Retina (tissue), 1 donor: ENCODE data around the gene TSEN34.
A peak's percentile ranks its signal among the peaks of the same experiment; 100 is the strongest.

Experiments used
- DNase-seq: peaks from one replicate; pipeline ENCODE4 v3.0.0-alpha.2; 2016

The TSEN34 gene

DNA sequence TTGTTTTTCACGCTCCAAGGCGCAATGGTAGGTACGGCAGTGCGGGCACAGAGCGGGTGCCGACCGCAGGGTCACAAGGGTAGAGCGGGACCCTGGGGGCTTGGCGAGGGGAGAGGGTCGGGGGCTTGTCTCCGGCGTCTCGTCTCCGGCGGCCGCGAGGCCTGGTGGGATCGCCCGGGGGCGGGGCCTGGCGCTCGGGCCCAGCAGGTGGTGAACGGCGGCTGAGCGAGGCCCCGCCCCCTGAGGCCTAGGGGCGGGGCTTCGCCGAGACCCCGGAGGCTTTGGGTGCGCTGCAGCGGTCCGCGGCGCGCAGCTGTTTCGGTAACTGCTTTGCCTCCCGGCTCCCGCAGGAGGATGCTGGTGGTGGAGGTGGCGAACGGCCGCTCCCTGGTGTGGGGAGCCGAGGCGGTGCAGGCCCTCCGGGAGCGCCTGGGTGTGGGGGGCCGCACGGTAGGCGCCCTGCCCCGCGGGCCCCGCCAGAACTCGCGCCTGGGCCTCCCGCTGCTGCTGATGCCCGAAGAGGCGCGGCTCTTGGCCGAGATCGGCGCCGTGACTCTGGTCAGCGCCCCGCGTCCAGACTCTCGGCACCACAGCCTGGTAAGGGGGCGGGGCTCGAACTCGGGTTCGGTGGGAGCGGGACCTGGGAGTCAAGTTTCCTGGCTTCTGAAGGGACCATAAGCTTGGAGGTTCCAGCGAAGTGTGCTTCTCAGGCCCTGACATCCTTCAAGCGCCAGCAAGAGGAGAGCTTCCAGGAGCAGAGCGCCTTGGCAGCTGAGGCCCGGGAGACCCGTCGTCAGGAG lies at the start of gene TSEN34:
TSEN34 (plus strand) TSS at position 298 of the 800 bp plus-strand sequence; CDS start at position 355, 57 bp downstream.
- DNase-seq = peak; percentile 98

DNA sequence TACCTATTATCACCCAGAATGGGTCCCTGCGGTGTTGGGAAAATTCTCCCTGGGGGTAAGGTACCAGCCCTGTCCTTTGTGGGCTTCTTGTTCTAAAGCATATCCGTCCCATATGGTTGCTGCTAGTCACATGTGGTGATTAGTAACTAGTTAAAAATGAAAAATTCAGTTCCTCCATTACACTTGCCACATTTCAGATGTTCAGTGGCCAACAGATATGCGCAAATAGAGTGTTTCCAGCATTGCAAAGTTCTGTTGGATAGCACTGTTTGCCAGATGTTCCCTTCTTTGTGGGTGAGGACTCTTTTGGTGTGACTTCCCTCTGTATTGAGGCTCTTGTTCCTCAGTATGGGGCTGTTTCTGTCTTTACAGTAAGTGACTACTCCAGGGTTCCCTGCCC lies 49.8 kb upstream of the TSEN34 start:
- DNase-seq = no peak

DNA sequence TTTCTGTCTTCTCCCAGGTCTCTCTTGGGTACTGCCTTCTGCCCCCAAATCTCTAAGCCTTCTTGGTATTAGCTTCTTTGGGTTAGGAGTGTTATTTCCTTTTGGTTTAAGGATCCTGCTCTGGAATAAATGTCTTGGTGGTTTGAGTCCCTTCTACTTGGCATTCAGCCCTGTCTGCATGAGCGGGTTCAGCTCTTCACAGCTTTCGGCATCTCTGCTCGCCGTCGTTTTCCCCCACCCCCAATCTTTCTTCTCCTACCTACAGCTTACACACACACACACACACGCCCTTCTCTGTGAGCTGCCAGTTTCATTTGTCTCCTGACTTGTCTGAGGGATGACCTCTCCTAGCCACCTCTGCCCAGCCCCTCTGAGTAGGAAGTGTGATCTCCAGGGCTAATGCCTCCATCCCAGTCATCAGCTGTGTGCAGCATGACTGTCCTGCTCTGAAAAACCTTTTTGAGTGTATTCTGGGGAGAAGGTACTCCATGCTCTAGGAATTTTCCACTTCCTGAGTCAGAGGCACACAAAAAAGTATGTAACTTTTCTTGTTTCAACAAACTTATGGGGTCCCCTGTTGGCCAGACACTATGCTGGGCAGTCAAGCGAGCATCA lies 48.8 kb upstream of the TSEN34 start:
- DNase-seq = no peak

DNA sequence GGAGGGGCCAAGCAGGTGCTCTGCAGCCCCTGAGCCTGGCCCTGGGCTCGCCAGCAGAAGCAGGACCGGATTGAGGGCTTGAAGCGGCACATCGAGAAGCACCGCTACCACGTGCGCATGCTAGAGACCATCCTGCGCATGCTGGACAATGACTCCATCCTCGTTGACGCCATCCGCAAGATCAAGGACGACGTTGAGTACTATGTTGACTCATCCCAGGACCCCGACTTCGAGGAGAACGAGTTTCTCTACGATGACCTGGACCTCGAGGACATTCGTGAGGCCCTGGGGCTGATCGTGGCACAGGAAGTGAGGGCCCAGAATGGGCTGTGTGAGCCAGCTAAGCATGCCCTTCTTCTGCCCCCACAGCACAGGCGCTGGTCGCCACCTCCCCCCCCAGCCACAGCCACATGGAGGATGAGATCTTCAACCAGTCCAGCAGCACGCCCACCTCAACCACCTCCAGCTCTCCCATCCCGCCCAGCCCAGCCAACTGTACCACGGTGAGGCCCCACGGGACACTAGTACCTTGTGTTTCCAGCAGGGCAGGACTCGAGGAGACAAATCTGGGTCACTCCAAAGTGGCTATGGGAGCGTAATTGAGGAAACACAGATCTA lies 45.5 kb upstream of the TSEN34 start:
- DNase-seq = no peak

DNA sequence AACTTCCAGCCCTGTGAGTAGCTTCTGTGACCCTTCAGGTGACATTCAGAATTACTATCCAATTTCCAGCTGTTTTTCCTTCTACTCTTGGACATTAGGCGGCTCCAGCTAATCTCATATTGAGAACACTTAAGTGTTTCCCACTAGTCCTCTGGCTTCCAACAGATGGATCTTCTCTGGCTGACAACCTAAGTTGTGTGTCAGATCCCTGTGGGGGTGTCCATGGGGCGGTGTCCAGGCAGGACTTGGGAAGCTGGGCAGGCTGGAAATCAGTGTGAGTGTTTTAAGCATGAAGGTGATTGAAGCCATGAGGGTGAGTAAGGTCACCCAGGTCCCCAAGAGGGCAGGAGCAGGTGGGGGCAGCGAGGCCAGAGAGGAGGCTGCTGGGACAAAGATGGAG lies 43.4 kb upstream of the TSEN34 start:
- no peak for DNase-seq

DNA sequence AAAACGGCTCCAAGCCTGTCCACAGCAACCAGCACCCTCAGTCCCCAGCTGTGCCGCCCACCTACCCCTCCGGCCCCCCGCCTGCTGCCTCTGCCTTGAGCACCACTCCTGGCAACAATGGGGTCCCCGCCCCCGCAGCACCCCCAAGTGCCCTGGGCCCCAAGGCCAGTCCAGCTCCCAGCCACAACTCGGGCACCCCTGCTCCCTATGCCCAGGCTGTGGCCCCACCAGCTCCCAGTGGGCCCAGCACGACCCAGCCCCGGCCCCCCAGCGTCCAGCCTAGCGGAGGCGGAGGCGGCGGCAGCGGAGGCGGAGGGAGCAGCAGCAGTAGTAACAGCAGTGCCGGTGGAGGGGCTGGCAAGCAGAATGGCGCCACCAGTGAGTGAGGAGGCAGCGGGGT lies 43.0 kb upstream of the TSEN34 start:
- DNase-seq = no peak

DNA sequence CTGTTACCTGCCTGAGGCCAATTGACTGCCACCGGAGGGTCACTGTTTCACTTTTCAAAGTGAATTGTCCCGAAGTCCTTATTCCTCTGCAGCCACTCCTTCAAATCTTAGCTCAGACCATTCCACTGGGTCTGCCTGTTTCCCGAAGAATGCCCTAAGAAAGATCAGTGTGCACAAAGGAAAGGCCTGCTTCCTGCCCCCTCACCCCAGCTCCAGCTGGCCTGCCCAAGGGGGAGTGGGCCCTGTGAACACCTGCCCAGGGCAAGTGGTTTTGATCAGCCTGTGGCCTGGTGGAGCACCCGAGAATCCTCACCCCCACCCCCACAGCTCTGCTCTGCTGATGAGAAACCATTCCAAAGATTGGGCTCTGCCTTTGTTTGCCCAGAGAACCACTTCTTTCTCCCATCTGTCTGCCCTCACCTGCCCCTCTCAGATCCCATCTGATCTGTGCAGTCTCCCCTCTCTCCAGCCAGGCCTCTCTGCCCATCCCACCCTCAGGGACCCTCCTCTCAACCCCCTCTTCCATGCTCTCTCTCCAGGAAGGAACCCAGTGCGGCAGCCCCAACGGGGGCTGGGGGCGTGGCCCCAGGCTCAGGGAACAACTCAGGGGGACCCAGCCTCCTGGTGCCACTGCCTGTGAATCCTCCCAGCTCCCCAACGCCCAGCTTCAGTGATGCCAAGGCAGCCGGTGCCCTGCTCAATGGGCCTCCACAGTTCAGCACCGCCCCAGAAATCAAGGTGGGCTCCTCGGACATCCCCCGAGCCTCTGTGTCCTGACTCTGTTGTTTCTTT lies 41.9 kb upstream of the TSEN34 start:
- DNase-seq = no peak

DNA sequence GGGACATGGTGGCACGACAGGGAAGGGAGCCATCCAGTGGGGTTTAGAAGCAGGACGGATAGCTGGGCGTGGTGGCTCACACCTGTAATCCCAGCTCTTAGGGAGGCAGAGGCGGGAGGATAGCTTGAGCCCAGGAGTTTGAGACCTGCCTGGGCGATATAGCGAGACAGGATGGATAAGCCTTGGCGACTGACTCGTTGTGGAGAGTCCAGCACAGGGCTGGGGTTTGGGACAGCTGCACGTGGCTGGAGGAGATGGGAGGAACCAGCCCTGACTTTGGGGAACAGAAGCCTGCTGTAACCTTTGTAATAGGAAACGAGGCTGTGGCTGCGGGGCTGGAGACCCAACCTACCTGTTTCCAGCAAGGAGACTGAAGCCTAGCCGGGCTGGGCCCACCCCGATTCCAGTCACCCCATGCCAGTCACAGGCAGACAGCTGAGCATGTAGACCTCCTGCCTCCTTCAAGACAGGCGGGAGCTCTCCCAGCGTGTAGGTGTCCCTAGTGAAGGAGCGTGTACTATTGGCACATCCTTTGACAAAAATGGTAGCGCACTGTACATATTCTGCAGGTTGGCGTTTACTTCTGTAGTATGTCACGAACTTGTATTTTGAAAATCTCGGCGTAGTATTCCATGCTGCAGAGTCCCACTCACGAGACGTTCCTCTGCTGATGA lies 39.6 kb upstream of the TSEN34 start:
- DNase-seq = no peak

DNA sequence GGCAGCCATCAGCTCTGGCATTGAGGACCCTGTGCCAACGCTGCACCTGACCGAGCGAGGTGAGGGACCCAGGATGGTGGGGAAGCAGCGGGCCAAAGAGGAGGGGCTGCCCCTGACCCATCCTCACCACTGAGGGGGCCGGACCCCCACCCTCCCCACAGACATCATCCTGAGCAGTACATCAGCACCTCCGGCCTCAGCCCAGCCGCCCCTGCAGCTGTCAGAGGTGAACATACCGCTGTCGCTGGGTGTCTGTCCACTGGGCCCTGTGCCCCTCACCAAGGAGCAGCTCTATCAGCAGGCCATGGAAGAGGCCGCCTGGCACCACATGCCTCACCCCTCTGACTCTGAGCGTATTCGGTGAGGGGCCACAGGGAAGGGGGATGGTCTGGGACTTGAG lies 38.8 kb upstream of the TSEN34 start:
- DNase-seq = no peak

DNA sequence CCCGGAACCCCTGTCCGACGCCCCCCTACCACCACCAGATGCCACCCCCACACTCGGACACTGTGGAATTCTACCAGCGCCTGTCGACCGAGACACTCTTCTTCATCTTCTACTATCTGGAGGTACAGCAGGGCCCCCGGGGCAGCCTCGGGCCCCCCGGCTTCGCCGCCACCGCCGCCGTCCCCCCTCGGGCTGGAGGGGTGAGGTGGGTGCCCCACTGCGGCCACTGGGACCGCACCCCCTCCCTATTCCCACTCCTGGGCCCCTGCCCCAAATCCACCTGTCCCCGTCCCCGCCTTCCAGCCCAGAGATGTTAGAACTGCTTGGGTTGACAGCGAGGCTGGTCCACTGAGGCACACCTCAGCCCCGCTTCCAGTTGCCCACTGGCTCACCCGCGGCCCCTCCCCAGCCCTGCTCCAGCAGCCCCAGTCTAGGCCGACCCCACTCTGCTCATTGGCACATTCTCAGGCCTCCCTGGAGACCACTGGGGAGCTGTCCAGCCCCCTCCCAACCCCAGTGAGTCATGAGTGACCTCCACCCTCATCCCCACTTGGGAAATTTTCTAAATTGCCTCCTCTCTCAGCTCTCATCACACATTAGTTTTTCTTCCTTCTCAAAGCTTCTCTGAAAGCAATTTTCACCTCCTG lies 38.1 kb upstream of the TSEN34 start:
- no peak for DNase-seq

DNA sequence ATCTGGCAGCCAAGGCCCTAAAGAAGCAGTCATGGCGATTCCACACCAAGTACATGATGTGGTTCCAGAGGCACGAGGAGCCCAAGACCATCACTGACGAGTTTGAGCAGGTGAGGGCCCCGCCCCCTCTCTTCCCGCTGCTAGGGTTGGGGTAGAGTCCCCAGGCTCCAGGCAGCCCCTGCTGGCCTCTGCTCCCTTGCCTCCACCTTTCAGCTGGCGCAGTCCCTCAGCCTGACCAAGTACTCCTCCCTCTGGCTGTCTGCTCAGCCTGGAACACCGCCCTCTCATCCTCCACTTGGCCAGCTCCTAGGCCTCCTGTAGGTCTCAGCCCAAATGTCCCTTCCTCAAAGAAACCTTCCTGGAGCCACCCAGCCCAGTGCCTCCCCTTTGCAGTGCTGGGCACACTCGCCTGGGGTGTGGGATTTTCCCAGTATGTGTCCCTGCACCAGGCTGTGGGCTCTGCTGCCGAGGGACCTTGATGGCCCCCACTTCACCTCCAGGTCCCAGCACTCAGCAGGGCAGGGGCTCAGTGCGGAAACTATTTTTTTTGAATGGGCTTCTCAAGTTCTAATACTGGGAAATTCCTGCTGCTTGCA lies 37.3 kb upstream of the TSEN34 start:
- no peak for DNase-seq

DNA sequence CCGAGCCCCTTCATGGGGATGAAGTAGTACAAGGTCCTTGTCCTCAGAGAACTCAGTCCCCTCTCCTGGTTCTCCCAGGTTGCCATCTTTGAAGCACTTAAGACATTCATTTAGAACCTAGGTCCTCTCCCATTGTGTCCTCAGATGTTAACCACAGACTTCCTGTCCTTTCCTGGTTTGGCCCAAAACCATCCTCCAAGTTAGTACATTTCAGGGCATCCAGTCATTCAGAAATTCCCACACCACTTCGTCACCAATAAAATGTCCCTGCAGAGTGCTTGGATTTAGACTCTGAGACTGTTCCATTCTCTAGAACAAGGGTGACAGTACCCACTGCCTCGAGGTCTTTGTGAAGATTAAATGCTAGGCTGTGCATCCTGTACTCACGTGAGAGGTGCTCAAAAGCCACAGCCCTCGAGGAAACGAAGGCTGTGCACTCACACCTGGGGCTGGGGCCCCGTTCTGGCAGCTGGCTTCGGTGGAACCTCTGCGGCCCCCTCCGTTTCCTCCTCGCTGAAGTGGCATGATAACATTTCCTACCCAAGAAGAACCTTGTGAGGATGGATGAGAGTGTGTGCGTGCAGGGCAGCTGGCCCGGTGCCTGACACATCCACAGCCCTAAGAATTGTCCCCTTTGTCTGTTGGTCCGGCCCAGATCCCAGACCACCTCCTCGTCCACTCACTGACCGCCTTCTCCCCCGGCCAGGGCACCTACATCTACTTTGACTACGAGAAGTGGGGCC lies 36.3 kb upstream of the TSEN34 start:
- DNase-seq = no peak

DNA sequence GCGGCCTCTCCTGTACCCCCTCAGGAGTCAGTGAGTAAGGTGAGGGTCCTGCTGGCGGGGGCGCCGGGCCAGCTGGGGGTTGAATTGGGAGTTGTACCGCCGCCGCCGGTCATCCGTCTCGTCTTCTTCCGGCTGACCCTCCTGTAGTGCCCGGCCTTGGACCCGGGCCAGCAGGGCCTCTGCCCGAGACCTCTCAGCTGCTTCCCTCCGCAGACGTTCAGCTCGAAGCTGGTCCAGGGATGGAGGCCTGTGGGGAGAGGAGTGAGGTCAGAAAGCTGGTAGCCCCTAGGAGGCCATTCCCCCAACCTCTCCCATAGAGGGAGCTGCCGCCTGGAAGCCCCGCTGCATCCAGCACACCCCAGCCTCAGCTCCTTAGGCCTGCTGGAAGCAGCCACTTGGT lies 35.4 kb upstream of the TSEN34 start:
- DNase-seq = no peak

DNA sequence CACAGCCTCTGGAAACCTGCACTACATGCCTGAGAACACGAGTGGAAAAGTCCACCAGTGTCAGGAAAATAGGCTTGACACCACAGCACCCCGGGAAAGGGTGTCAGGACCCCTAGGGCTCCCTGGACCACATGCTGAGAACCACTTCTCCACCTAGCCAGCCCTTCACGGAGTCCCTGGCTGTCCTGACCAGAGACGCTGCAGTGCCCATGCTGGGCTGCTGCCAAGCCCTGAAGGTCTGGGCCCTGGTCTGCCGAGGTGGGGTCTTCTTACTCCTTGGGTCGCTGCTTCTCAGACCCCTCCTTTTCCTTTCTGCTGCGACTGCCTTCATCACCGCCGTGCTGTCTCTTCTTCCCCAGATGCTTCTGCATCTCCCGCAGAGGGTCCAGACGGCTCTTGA lies 34.6 kb upstream of the TSEN34 start:
- DNase-seq = no peak

DNA sequence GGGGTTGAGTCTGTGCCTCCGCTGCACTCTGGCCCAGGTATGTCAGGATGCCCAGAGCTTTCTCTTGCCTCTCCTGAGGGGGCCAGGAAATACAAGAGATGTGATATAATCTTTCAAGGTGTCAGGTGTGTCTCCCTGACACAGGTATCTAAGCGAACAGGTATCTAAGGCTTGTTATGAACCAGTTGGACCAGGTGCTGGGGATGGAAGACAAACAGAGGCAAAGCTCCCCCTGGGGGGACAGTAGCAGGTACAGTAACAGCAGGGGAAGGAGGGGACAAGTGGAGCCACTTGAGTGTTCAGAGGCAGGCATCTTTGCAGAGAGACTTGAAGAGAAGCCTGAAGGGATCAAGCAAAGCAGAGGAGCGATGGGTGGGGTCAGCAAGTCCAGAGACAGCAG lies 34.2 kb upstream of the TSEN34 start:
- no peak for DNase-seq

DNA sequence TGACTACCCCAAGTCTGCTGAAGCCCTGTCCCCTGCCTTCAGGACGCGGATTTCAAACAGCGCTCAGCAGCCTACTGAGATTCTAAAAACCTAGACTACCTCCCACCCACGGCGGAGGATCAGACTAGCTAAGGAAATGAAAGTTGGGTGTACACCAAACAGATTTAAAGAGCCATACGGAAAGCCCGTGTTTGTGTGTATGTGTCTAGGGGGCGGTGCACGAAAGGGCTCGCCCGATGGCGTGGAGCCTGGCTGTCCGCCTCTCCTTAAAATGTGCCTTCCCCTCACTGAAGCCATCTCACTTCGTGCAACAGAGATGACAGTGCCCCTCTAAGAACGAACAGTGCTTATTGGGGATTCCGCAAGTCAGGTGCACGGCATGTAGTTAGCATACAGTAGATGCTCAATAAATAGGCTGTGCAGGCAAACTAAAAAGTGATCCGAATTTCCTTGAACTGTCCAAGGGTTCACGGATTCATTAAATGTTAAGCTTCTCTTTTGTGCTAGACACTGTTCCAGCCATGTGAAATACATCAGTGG lies 32.2 kb upstream of the TSEN34 start:
- DNase-seq = no peak

DNA sequence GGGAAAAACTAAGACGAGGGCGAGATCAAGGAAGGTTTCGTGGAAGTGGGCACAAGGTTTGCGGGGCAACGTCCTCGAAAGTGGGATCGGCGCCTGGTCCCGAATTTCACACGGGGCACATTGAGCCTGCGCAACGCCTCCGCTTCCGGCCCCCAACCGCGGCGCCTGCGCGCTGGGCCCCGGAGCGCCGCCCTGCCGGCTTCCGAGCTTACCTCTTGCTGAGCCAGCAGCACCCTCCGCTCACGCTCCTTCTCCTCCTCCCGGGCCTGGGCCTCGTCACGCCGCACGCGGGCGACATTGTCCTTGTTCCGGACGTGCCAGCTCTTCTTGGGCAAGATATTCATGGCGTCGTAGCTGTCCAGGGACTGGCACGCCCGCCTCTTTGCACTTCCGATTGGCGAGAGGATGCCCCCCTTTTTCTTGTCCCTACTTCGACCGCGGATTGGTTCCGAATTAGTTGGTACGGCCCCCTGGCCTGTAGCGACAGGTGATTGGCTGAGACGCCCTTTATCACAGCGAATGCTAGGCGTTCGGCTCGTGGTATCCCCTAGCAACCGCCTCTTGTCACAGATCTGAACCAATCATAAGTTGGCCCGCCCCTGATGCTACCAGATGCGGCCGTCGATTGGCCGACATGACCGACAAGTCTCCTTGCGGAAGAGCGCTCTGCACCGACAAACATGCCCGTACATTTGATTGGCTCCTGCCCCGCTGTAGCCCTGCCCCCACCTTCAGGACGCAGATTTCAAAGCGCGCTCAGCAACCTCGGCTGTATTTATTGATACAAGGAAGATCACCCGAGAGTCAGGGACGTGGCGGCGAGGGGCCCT lies 31.5 kb upstream of the TSEN34 start, which contains the start of gene LENG1:
LENG1 (minus strand) TSS at position 370 of the 830 bp plus-strand sequence; CDS start at position 344, 26 bp downstream.
- DNase-seq = peak; percentile 98

DNA sequence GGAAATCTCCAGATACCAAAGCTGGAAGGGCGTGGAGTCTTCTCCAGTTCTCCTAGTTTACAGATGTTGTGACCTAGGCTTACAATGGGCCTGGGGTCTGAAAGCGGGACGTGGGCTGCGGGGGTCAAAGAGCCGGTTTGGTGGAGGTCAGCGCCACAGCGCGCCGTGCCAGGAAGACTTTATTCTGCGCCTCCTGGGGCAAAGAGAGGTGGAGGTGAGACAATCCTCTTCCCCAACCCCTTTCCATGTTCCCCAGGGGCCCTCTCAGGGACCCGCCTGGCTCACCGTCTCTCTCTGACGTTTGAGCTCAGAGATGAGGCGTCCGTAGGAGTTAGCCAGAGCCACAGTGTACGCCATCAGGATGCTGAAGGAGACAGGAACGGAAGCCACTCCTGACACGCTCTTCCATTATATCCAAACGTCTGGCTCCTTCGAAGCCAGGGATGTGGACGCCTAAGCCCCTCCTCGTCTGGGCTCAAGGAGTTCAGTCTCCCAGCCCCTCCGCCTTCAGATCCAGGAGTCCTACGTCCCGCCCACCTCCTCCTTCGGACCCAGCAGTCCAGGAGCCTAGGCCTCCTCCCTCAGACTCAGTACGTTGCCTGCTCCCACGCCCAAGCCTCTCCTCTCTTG lies 30.8 kb upstream of the TSEN34 start:
- DNase-seq = no peak

DNA sequence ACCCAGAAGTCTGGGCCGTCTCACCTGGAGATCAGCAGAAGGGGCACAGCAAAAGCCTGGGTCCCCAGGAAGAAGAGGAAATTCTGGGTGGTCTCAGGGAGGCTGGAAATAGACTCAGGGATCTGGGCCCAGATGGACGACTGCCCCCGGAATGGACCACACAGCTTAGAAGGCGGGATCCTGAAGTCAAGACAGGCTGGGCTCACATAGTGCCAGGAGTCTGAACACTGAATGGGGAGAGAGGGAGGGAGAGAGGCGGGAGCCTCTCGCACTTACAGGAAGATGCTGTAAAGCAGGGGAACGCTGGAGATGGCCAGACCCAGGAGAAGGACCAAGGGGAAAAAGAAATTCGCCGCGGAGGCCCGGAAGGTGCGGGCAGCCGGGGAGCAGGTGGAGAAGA lies 30.3 kb upstream of the TSEN34 start:
- DNase-seq = no peak
